Neural progenitor cell (in vitro differentiated cells): Measurements from ENCODE around the gene SUMO3. TPM values are rescaled to one million over a fixed set of nuclear protein-coding genes. Genes with fewer than 3 reads are reported as not detected.

Experiments used
- DNase-seq: peaks from one replicate; pipeline ENCODE4 v3.0.0-alpha.2; 2016; ENCODE audit warnings: low spot score
- H2AFZ ChIP-seq: fragments of 200-600 bp; sonication (generic); replicated peaks from 2 replicates; pipeline ENCODE4 v1.6.1; 2016; ENCODE audit warnings: antibody characterized with exemption
- H3F3A ChIP-seq: fragments of 200-600 bp; sonication (generic); 2 replicates; pipeline ENCODE4 v1.6.1; 2016; ENCODE audit warnings: antibody characterized with exemption, low read depth
- H3K27ac ChIP-seq: fragments of 200-600 bp; sonication (generic); 2 replicates; pipeline ENCODE4 v1.5.1; 2016; ENCODE audit warnings: mild to moderate bottlenecking
- H3K27me3 ChIP-seq: fragments of 200-600 bp; sonication (generic); 2 replicates; pipeline ENCODE4 v1.6.1; 2016; ENCODE audit warnings: mild to moderate bottlenecking, moderate library complexity
- H3K36me3 ChIP-seq: fragments of 200-600 bp; sonication (generic); 2 replicates; pipeline ENCODE4 v1.5.1; 2016
- H3K4me1 ChIP-seq: fragments of 200-600 bp; sonication (generic); 2 replicates; pipeline ENCODE4 v1.6.1; 2016; ENCODE audit warnings: mixed run types
- H3K4me2 ChIP-seq: fragments of 200-600 bp; sonication (generic); 2 replicates; pipeline ENCODE4 v1.6.1; 2016
- H3K4me3 ChIP-seq: fragments of 200-600 bp; sonication (generic); 2 replicates; pipeline ENCODE4 v1.5.1; 2016
- H3K79me2 ChIP-seq: fragments of 200-600 bp; sonication (generic); 2 replicates; pipeline ENCODE4 v1.6.1; 2016; ENCODE audit warnings: low read depth
- H3K9ac ChIP-seq: fragments of 200-600 bp; sonication (generic); 2 replicates; pipeline ENCODE4 v1.6.1; 2016
- H3K9me3 ChIP-seq: fragments of 200-600 bp; sonication (generic); 2 replicates; pipeline ENCODE4 v1.5.1; 2016; ENCODE audit warnings: low read depth
- H4K20me1 ChIP-seq: fragments of 200-600 bp; sonication (generic); 2 replicates; pipeline ENCODE4 v1.6.1; 2016; ENCODE audit warnings: low read depth
- H3K27ac Mint-ChIP-seq: 3 replicates; pipeline ENCODE4 v1.8.0; 2021; ENCODE audit warnings: mixed read lengths
- H3K27me3 Mint-ChIP-seq: 2 replicates; pipeline ENCODE4 v1.8.0; 2022; ENCODE audit warnings: low read depth, mild to moderate bottlenecking, inconsistent platforms, moderate library complexity, mixed read lengths; ENCODE audit not compliant: insufficient read depth
- H3K36me3 Mint-ChIP-seq: 3 replicates; pipeline ENCODE4 v1.8.0; 2021; ENCODE audit warnings: mixed read lengths
- H3K4me1 Mint-ChIP-seq: 3 replicates; pipeline ENCODE4 v1.8.0; 2021; ENCODE audit warnings: mixed read lengths
- H3K4me3 Mint-ChIP-seq: 3 replicates; pipeline ENCODE4 v1.8.0; 2021; ENCODE audit warnings: mild to moderate bottlenecking, moderate library complexity, mixed read lengths
- H3K9me3 Mint-ChIP-seq: 3 replicates; pipeline ENCODE4 v1.8.0; 2020; ENCODE audit warnings: mixed read lengths
- EZH2 ChIP-seq: fragments of 200-600 bp; sonication (generic); IDR thresholded peaks from 2 replicates; pipeline ENCODE4 v1.6.1; 2017; ENCODE audit warnings: antibody characterized with exemption, mild to moderate bottlenecking, moderate library complexity
- EZH2phosphoT487 ChIP-seq: fragments of 200-600 bp; sonication (generic); IDR thresholded peaks from 2 replicates; pipeline ENCODE4 v1.6.1; 2017; ENCODE audit warnings: antibody characterized with exemption
- total RNA-seq: library from RNA; depleted of rRNA; stranded (reverse); fragments of >200 nt; gene quantifications from 2 replicates; pipeline ENCODE4 v1.2.3, GENCODE V29; 2015; ENCODE audit warnings: low replicate concordance
- TF ChIP-seq, protein P1 (sequence below): fragments of 200-600 bp; sonication (generic); IDR thresholded peaks from 2 replicates; pipeline ENCODE4 v1.5.1; 2017; ENCODE audit warnings: antibody characterized with exemption, mild to moderate bottlenecking

SUMO3 gene
- total RNA-seq, 1 donor from 2014 or later, result 135 TPM

DNA sequence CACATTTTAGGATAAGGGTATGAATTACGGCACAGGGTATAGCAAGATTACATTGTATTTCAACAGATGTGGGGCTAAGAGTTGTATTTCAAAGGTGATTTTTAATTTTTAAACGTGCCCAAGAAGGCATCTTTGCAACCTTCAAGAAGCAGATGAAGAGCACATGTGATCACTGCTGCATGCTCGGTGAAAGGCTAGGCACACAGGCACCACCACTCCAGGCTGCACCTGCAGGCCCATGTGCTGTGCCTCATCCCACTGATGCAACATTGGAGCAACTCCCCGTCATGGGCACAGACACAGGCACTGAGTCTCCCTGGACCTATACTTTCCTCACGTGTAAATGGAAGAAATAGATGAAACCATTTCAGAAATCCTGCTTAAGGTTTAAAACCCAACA is 39.8 kb downstream of the SUMO3 start:
- Histone ChIP-seq H2AFZ (no peak overlapping the region), H3K9me3 (no peaks in the 10 kb centered on the region), H3K9ac (no peak overlapping the region), H3K36me3 (peaks cover 10% of the 10 kb centered on the region), H3K79me2 (peaks cover 45% of the 10 kb centered on the region), H3K4me1 (no peaks in the 10 kb centered on the region), H4K20me1 (peaks cover 9% of the 10 kb centered on the region), H3K27ac (no peak overlapping the region), H3K4me2 (no peak overlapping the region), H3F3A (no peaks in the 10 kb centered on the region), H3K4me3 (no peak overlapping the region), H3K27me3 (no peaks in the 10 kb centered on the region)
- H3K9me3 Mint-ChIP-seq, result no peaks in the 10 kb centered on the region
- peaks cover 8% of the 10 kb centered on the region for H3K4me1 Mint-ChIP-seq
- H3K27ac Mint-ChIP-seq, result no peak overlapping the region
- TF ChIP-seq, protein P1, sequence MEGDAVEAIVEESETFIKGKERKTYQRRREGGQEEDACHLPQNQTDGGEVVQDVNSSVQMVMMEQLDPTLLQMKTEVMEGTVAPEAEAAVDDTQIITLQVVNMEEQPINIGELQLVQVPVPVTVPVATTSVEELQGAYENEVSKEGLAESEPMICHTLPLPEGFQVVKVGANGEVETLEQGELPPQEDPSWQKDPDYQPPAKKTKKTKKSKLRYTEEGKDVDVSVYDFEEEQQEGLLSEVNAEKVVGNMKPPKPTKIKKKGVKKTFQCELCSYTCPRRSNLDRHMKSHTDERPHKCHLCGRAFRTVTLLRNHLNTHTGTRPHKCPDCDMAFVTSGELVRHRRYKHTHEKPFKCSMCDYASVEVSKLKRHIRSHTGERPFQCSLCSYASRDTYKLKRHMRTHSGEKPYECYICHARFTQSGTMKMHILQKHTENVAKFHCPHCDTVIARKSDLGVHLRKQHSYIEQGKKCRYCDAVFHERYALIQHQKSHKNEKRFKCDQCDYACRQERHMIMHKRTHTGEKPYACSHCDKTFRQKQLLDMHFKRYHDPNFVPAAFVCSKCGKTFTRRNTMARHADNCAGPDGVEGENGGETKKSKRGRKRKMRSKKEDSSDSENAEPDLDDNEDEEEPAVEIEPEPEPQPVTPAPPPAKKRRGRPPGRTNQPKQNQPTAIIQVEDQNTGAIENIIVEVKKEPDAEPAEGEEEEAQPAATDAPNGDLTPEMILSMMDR, result no peak
- TF ChIP-seq EZH2 (no peak), EZH2phosphoT487 (no peak)
- H3K4me3 Mint-ChIP-seq, result no peak overlapping the region
- no peak for DNase-seq
- H3K36me3 Mint-ChIP-seq, result peaks cover 28% of the 10 kb centered on the region
- H3K27me3 Mint-ChIP-seq, result no peaks in the 10 kb centered on the region

DNA sequence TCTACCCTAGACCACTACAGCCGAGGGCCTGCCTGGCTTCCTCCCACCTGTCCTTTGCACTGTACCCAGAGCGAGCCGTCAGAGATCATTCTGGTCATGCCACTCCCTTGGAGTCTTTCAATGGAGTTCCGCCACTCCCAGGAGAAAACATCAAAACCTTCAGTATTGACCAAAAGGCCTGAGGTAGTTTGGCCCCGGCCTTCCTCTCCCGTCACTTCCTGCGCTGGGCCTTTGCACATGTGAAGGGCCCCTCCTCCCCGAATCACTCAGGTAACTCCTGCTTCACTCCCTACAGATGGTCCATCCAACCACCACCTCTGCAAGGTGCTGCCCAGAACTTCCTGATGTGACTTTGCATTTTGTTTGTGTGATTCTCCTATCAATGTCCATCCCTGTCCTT is 42.9 kb downstream of the SUMO3 start:
- H3K27me3 Mint-ChIP-seq, result no peaks in the 10 kb centered on the region

DNA sequence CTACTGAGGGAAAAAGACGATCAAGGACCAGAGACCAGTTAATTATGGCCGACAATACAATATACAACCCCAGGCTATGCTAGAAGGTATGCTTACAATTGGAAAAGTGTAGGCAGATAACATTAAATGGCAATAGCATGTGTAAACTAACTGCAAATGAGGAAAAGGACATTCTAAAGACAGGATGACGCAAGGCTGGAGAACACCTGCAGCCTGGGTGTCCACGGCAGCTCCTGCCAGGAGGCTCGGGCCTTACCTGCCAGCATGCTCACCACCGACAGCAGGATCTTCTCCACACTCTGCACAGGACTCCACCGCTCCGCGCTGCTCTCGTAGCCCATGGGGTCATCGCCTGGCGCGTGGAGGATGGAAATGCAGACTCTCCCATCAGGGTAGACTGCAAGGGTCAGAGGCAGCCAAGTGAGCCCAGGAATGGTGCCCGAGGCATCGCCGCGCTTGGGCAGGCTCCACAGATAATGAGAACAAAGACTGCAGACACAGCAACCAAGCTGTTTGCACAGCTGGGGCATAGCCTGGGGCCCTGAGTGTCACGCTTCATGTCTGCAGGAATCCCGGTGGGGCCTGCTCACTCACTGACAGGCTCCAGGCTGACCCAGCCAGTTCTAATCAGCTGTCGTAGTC is 44.5 kb downstream of the SUMO3 start:
- H3K27ac Mint-ChIP-seq, result peak overlapping the region; percentile 36

More for the DNA sequence above, 42.9 kb downstream of the SUMO3 start:
- TF ChIP-seq, protein P1, result no peak
- no peak for TF ChIP-seq EZH2phosphoT487
- TF ChIP-seq EZH2, result no peak
- H2AFZ ChIP-seq, result no peak overlapping the region
- Mint-ChIP-seq H3K27ac (peak overlapping the region; percentile 25), H3K4me3 (no peak overlapping the region), H3K36me3 (peaks cover 35% of the 10 kb centered on the region), H3K9me3 (no peaks in the 10 kb centered on the region), H3K4me1 (peaks cover 9% of the 10 kb centered on the region)
- no peak overlapping the region for H3K4me2 ChIP-seq
- DNase-seq, result no peak
- H3K79me2 ChIP-seq, result peaks cover 22% of the 10 kb centered on the region
- H3K4me1 ChIP-seq, result no peaks in the 10 kb centered on the region
- H3K36me3 ChIP-seq, result peaks cover 7% of the 10 kb centered on the region
- H3K9me3 ChIP-seq, result no peaks in the 10 kb centered on the region
- no peaks in the 10 kb centered on the region for H3K27me3 ChIP-seq
- H3K9ac ChIP-seq, result no peak overlapping the region
- peaks cover 7% of the 10 kb centered on the region for H4K20me1 ChIP-seq
- no peak overlapping the region for H3K27ac ChIP-seq
- H3F3A ChIP-seq, result no peaks in the 10 kb centered on the region
- H3K4me3 ChIP-seq, result no peak overlapping the region

More for the DNA sequence above, 44.5 kb downstream of the SUMO3 start:
- DNase-seq, result no peak
- Histone ChIP-seq H3K4me3 (no peak overlapping the region), H3F3A (peaks cover 11% of the 10 kb centered on the region), H3K9me3 (no peaks in the 10 kb centered on the region), H3K4me2 (no peak overlapping the region), H2AFZ (no peak overlapping the region), H3K9ac (no peak overlapping the region), H3K36me3 (peaks cover 7% of the 10 kb centered on the region), H3K4me1 (peaks cover 8% of the 10 kb centered on the region), H4K20me1 (peaks cover under 1% of the 10 kb centered on the region), H3K27me3 (no peaks in the 10 kb centered on the region), H3K27ac (no peak overlapping the region), H3K79me2 (peaks cover 9% of the 10 kb centered on the region)
- Mint-ChIP-seq H3K9me3 (no peaks in the 10 kb centered on the region), H3K4me1 (peaks cover 19% of the 10 kb centered on the region), H3K36me3 (peaks cover 35% of the 10 kb centered on the region), H3K27me3 (no peaks in the 10 kb centered on the region), H3K4me3 (no peak overlapping the region)
- TF ChIP-seq, protein P1, result no peak
- no peak for TF ChIP-seq EZH2
- TF ChIP-seq EZH2phosphoT487, result no peak
